Lower lobe of right lung (tissue), 2 donors: Measurements from ENCODE around the gene PTPA. TPM values are rescaled to one million over a fixed set of nuclear protein-coding genes. Genes with fewer than 3 reads are reported as not detected.

Experiments
- ATAC-seq, 2 donors: fragments of 200-7000 bp; cut with Tn5 transposase; one replicate each; pipeline ENCODE4 v1.9.1; 2020 to 2022; ENCODE audit warnings: mild to moderate bottlenecking in 2 of 2, moderate library complexity in 2 of 2
- DNase-seq: peaks from one replicate; pipeline ENCODE4 v3.0.0-alpha.2; 2020
- H3K27ac ChIP-seq: fragments of 200-600 bp; one replicate; pipeline ENCODE4 v1.8.0; 2022
- H3K27me3 ChIP-seq: fragments of 200-600 bp; one replicate; pipeline ENCODE4 v1.8.0; 2022; ENCODE audit warnings: low read depth
- H3K36me3 ChIP-seq: fragments of 200-600 bp; one replicate; pipeline ENCODE4 v1.8.0; 2022; ENCODE audit warnings: mild to moderate bottlenecking
- H3K4me1 ChIP-seq: fragments of 200-600 bp; one replicate; pipeline ENCODE4 v1.8.0; 2022
- H3K4me3 ChIP-seq: fragments of 200-600 bp; one replicate; pipeline ENCODE4 v1.8.0; 2022; ENCODE audit warnings: mild to moderate bottlenecking
- H3K9me3 ChIP-seq: fragments of 200-600 bp; one replicate; pipeline ENCODE4 v1.8.0; 2022
- intact Hi-C: fragments of 100-400 bp; cut with DNase I; formaldehyde crosslinking; loops from one replicate; pipeline ENCODE4 v1.11.0; 2022
- total RNA-seq: library from RNA; stranded (reverse); fragmentation: NEBNext Ultra II Directional; extraction: Animal tissue kit (Norgen Biotek cat#: 25700); gene quantifications from one replicate; pipeline ENCODE4 v1.2.1, GENCODE V29; 2021
- TF ChIP-seq, protein P1 (sequence below): fragments of 200-600 bp; IDR thresholded peaks from one replicate; pipeline ENCODE4 v1.8.0; 2022; ENCODE audit warnings: antibody characterized with exemption, mild to moderate bottlenecking
- donor health status: DM: no; HTN: yes; CAD: no; lungs with severe emphysema.

The PTPA gene
- total RNA-seq, 1 donor from 2014 or later: 100 TPM

DNA sequence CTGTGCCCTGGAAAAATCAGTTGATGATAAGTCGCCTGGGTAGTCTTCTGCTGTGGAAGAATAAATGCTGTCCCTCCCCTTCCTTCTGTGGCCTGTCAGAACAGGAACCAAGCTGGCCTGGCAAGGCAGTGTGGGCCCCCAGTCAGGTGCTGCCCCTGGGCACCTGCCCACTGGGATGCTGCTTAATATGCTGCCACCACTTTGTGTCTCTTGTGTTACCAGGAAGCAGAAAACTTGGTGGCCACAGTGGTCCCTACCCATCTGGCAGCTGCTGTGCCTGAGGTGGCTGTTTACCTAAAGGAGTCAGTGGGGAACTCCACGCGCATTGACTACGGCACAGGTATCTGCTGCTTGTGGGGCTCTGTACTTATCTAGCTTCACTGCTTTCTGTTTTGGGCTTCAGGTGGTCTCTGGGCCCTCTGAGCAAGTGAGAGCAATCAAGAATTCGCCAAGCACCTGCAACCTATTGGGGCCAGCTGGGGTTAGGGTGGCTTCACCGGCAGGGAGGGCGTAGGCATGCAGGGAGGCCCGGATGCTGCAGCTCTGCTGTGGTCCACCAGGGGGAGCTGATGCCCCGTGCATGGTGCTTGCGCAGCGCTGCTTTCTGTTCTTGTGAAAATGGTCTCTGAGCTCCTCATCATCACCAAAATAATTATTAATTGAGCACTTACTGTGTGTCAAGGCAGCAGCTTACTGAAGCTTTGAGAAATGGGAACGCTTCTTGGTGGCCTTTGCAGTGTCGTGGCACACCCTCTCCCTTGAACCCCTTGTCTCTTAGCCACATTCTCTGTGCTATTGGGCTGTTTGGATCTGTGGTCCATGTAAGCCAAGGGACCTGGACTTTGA, 20.3 kb downstream of the PTPA start:
- H3K36me3 ChIP-seq: peaks cover 88% of the 10 kb centered on the region
- no peaks in the 10 kb centered on the region for H3K27me3 ChIP-seq
- no peak overlapping the region for H3K4me3 ChIP-seq
- peak; percentile 93 to 95 for ATAC-seq
- no peaks in the 10 kb centered on the region for H3K9me3 ChIP-seq
- H3K27ac ChIP-seq: no peak overlapping the region
- TF ChIP-seq, protein P1, sequence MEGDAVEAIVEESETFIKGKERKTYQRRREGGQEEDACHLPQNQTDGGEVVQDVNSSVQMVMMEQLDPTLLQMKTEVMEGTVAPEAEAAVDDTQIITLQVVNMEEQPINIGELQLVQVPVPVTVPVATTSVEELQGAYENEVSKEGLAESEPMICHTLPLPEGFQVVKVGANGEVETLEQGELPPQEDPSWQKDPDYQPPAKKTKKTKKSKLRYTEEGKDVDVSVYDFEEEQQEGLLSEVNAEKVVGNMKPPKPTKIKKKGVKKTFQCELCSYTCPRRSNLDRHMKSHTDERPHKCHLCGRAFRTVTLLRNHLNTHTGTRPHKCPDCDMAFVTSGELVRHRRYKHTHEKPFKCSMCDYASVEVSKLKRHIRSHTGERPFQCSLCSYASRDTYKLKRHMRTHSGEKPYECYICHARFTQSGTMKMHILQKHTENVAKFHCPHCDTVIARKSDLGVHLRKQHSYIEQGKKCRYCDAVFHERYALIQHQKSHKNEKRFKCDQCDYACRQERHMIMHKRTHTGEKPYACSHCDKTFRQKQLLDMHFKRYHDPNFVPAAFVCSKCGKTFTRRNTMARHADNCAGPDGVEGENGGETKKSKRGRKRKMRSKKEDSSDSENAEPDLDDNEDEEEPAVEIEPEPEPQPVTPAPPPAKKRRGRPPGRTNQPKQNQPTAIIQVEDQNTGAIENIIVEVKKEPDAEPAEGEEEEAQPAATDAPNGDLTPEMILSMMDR: peak; percentile 99
- peaks cover 15% of the 10 kb centered on the region for H3K4me1 ChIP-seq
- intact Hi-C loops: loop anchor here (10.0 kb wide), 1 partner anchor 483 kb away; no protein-coding TSS in a partner anchor
- DNase-seq: peak; percentile 84

DNA sequence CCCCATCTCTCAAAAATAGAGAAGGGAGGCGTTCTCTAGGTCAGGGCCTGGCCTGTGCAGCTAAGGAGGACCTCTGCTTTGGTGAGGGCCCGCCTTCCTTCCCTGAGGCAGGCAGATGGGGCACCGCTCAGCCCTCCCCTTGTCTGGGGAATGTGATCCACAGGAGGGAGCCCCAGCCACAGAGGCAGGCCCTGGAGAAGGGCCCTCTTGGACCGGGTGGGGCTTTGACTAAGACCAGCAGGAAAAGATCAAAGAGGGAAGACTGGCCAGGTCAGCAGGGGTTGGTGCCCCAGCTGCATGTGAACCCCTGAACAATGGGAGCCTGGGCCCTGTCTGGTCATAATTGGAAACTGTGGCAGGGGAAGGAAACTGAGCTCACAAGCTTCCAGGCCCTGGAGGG, 21.9 kb downstream of the PTPA start:
- TF ChIP-seq, protein P1: no peak
- ATAC-seq (no peak), DNase-seq (no peak)
- H3K36me3 ChIP-seq: peaks cover 88% of the 10 kb centered on the region
- H3K4me1 ChIP-seq: peaks cover 20% of the 10 kb centered on the region
- intact Hi-C loops: loop anchor here (10.0 kb wide), 1 partner anchor 482 kb away; no protein-coding TSS in a partner anchor
- H3K4me3 ChIP-seq: no peak overlapping the region
- no peaks in the 10 kb centered on the region for H3K9me3 ChIP-seq
- no peak overlapping the region for H3K27ac ChIP-seq
- no peaks in the 10 kb centered on the region for H3K27me3 ChIP-seq

DNA sequence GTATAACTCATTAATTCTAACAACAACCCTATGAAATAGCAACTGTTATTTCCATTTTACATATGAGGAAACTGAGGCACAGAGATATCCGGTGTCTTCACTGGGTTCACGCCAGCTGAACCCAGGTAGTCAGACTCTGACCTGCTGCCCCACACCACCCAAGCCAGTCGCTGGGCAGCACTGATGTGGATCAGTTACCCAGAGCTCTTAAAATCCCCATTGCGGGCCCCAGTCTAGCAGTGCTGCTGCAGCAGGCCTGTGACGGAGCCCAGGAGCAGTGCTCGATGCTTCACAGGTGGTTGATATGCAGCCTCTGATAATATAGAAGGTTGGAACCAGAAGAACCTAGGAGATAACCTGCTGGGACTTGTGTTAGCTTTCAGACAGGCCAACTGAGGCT, 24.3 kb downstream of the PTPA start:
- TF ChIP-seq, protein P1: no peak
- no peaks in the 10 kb centered on the region for H3K27me3 ChIP-seq
- H3K36me3 ChIP-seq: peaks cover 71% of the 10 kb centered on the region

DNA sequence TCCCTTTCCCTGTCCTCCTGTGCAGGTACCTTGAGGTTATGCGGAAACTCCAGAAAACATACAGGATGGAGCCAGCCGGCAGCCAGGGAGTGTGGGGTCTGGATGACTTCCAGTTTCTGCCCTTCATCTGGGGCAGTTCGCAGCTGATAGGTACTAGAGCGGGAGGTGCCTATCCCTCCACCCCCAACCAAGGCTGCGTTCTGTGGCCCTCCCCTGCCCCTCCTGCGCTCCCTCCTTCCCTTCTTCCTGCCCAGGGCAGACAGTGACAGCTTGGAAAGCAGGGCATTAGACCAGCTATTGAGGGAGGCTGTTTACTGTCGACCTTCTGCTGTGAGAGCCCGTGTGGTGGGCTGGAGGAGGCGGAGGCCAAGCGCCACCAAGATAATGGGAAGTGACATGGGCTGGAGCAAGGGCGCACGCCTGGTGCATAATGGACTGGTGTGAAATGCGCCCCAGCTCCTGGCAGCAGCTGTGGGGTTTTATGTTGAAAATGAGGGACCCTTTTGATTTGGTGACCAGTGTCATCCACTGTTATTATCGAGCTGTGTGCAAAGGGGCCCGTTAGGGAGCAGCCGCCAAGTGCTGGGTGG, 25.3 kb downstream of the PTPA start:
- H3K4me1 ChIP-seq: peaks cover 51% of the 10 kb centered on the region
- peaks cover 62% of the 10 kb centered on the region for H3K36me3 ChIP-seq
- no peak overlapping the region for H3K27ac ChIP-seq
- intact Hi-C loops: loop anchor here (10.0 kb wide), 1 partner anchor 478 kb away; no protein-coding TSS in a partner anchor
- DNase-seq: no peak
- TF ChIP-seq, protein P1: no peak
- no peak for ATAC-seq
- H3K27me3 ChIP-seq: no peaks in the 10 kb centered on the region
- no peak overlapping the region for H3K4me3 ChIP-seq
- H3K9me3 ChIP-seq: no peaks in the 10 kb centered on the region

More for the DNA sequence above, 24.3 kb downstream of the PTPA start:
- Histone ChIP-seq H3K4me3 (no peak overlapping the region), H3K4me1 (peaks cover 44% of the 10 kb centered on the region), H3K27ac (no peak overlapping the region), H3K9me3 (no peaks in the 10 kb centered on the region)
- ATAC-seq (no peak), DNase-seq (no peak)
- intact Hi-C loops: loop anchor here (10.0 kb wide), 1 partner anchor 479 kb away; no protein-coding TSS in a partner anchor

DNA sequence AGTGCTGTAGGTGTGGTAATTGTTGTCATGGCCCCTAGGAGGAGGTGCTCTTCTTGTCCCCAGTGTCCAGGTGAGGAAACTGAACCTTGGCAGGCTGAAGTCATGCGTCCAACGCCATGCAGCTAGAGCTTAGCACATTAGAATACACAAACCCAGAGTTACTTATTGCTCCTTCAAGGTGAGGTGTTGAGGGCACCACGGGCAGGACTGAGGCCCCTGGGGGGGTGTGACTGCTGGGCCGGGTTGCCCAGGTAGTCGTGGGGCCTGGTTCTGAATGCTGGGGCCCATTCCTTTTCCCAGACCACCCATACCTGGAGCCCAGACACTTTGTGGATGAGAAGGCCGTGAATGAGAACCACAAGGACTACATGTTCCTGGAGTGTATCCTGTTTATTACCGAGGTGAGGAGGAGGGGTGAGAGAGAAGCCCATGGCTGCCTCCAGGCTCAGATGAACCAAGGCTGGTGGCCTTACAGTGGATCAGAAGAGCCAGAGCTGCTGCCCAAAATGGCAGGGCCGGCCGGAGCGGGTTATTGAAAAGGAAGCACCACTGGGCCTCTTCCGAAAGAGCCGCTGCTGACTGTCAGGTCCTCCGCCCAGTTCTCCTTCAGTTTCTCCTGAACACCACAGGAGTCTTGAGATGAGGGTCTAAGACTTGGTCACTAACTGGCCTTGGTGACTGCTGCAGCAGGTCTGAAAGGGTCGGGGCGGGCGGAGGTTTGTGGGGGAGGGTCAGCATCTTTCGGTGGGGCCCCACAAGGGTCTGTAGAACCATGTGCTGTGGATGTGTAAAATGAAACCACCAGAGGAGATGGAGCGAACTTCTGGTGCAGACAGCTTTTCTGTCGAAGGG, 26.3 kb downstream of the PTPA start:
- Histone ChIP-seq H3K4me3 (no peak overlapping the region), H3K4me1 (peaks cover 57% of the 10 kb centered on the region), H3K27me3 (no peaks in the 10 kb centered on the region), H3K27ac (peak overlapping the region; percentile 100), H3K36me3 (peaks cover 59% of the 10 kb centered on the region), H3K9me3 (no peaks in the 10 kb centered on the region)
- ATAC-seq (no peak), DNase-seq (no peak)
- intact Hi-C loops: loop anchor here (10.0 kb wide), 1 partner anchor 477 kb away; no protein-coding TSS in a partner anchor
- TF ChIP-seq, protein P1: no peak
